Measurements from ENCODE around the gene NDUFA11. TPM values are rescaled to one million over a fixed set of nuclear protein-coding genes. Genes with fewer than 3 reads are reported as not detected.

The NDUFA11 gene
- total RNA-seq, 1 donor from 2014 or later, result 239 TPM

DNA sequence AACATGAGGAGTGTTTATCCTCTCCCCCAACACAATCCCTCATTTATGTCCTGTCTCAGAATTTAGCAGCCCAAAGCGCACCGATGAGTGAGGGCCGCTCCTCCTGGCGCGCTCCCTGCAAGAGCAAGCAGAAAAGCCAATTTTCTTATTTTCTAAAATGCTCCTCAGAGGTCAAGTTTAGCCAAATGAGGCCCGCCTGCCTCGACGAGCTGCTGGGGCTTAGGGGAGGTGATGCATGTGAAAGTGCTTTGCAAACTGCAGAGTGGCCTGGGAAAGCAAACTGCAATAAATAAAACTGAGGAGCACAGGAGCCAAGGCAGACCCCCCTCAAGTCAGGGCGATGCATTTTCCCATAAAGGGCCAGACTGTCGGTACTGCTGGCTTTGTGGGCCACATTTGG, 39.5 kb upstream of the NDUFA11 start:
- Mint-ChIP-seq H3K9me3 (no peaks in the 10 kb centered on the region), H3K36me3 (ENCODE audit: low read depth) (peaks cover 2% of the 10 kb centered on the region), H3K4me3 (no peak overlapping the region), H3K4me1 (peaks cover 48% of the 10 kb centered on the region), H3K27me3 (ENCODE audit: low read depth) (no peaks in the 10 kb centered on the region), H3K27ac (ENCODE audit: unreplicated experiment) (peak overlapping the region; percentile 51)
- DNase-seq (ENCODE audit: low read depth, low spot score), result no peak
- TF ChIP-seq, protein P1, sequence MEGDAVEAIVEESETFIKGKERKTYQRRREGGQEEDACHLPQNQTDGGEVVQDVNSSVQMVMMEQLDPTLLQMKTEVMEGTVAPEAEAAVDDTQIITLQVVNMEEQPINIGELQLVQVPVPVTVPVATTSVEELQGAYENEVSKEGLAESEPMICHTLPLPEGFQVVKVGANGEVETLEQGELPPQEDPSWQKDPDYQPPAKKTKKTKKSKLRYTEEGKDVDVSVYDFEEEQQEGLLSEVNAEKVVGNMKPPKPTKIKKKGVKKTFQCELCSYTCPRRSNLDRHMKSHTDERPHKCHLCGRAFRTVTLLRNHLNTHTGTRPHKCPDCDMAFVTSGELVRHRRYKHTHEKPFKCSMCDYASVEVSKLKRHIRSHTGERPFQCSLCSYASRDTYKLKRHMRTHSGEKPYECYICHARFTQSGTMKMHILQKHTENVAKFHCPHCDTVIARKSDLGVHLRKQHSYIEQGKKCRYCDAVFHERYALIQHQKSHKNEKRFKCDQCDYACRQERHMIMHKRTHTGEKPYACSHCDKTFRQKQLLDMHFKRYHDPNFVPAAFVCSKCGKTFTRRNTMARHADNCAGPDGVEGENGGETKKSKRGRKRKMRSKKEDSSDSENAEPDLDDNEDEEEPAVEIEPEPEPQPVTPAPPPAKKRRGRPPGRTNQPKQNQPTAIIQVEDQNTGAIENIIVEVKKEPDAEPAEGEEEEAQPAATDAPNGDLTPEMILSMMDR (conservative IDR thresholded peaks at IDR 0.05), result no peak

DNA sequence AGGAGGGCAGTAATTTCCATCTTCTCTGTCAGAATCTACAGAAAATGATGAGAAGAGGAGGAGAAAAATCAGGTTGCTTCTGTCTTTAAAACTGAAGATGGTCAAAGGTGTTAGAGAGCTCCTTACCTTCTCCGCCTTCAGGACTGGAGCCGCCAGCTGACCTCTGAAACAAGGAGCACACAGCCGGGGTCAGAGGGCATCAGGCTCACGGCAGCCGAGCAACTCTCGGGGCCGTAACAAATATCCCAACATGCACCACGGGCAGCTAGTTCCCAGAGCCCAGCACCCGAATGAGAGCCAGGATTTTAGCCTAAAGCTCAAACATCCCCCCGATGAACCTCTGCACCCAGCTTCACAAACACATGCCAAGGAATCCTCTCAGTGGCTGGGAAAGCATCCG, 38.1 kb upstream of the NDUFA11 start:
- TF ChIP-seq, protein P1 (conservative IDR thresholded peaks at IDR 0.05), result no peak
- peak overlapping the region; percentile 87 for H3K27ac Mint-ChIP-seq (ENCODE audit: unreplicated experiment)
- no peaks in the 10 kb centered on the region for H3K27me3 Mint-ChIP-seq (ENCODE audit: low read depth)

DNA sequence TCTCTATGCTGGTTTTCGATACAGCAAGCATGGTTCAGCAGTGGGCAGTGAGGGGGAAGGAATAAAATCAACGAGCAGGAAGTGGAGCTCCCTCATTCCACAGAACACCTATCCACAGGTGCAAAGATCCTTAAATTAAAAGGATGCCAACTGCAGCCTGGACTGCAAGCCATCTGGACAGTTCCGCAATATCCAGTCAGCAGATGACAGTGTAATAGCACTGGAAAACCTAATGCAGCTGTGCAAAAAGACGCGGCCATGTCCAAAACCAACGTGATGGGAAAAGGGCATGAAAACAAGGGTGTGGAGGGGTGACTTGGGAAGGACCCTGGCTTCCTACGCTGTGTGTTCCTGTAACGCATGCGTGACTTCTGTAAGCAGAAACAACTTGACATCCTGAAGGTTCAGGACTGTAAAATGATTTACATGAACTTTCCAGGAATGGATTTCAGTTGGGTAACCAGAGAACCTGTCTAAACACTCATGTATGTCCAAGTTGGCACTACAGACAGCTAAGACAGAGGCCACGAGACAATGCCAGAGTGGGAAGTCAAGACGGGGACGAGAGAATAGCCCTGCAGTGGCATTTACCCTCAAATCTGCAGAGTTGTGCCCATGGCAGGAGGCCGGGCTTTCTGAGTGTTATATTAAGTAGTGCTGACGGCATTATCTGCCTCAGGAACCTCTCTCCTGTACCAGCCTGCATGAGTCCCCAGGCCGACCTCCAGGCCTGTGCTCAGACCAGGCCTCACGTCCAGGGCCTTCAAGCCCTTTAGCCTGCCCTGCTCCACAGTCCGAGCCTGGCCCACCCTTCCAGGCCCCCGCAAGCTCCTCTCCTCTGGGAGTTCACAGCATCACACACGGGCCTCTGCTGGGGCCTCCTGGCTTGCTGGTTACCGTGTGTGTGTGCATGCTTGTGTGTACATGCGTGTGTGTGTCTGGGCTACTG, 36.9 kb upstream of the NDUFA11 start:
- H3K27me3 Mint-ChIP-seq (ENCODE audit: low read depth), result no peaks in the 10 kb centered on the region
- no peak for DNase-seq (ENCODE audit: low read depth, low spot score)
- H3K4me3 Mint-ChIP-seq, result no peak overlapping the region
- no peaks in the 10 kb centered on the region for H3K36me3 Mint-ChIP-seq (ENCODE audit: low read depth)
- TF ChIP-seq, protein P1 (conservative IDR thresholded peaks at IDR 0.05), result no peak
- H3K4me1 Mint-ChIP-seq, result peaks cover 37% of the 10 kb centered on the region
- H3K27ac Mint-ChIP-seq (ENCODE audit: unreplicated experiment), result no peak overlapping the region
- H3K9me3 Mint-ChIP-seq, result no peaks in the 10 kb centered on the region

More for the DNA sequence above, 38.1 kb upstream of the NDUFA11 start:
- DNase-seq (ENCODE audit: low read depth, low spot score), result no peak
- Mint-ChIP-seq H3K9me3 (no peaks in the 10 kb centered on the region), H3K4me1 (peaks cover 39% of the 10 kb centered on the region), H3K36me3 (ENCODE audit: low read depth) (no peaks in the 10 kb centered on the region), H3K4me3 (peak overlapping the region; percentile 10)

DNA sequence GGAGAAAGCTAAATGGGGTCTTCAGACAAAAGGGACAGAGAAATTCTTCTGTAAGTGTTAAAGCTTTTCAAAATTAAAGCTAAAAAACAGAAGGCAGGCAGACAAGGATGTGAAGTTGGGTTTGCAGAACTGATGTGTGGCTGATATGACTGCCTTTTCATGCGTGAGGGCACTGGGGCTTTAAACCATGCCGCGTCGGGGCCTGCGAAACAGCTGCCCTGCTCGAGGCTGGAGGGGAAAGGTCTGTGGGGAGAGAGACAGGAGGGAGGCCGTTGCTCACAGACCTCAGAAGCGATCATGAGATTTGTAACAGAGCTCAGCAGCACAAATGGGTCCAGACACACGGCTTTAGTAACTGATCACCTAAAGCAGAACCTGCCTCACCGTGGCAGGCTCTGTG, 34.0 kb upstream of the NDUFA11 start:
- no peak for DNase-seq (ENCODE audit: low read depth, low spot score)
- no peak overlapping the region for H3K4me3 Mint-ChIP-seq
- TF ChIP-seq, protein P1 (conservative IDR thresholded peaks at IDR 0.05), result no peak
- no peaks in the 10 kb centered on the region for H3K27me3 Mint-ChIP-seq (ENCODE audit: low read depth)
- H3K36me3 Mint-ChIP-seq (ENCODE audit: low read depth), result no peaks in the 10 kb centered on the region
- no peaks in the 10 kb centered on the region for H3K9me3 Mint-ChIP-seq
- peak overlapping the region; percentile 40 for H3K27ac Mint-ChIP-seq (ENCODE audit: unreplicated experiment)
- H3K4me1 Mint-ChIP-seq, result peaks cover 12% of the 10 kb centered on the region

DNA sequence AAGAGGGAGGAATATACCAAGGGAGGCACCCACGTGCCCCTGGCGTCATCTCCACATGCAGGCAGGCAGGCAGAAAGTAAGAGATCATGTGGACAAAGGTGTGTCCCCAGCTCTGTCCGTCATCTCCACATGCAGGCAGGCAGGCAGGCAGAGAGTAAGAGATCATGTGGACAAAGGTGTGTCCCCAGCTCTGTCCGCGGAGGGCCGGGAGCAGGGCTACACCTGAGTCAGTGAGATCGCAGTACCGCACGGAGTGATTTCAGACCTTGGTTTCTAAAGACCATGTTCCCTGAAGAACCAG, 32.7 kb upstream of the NDUFA11 start:
- Mint-ChIP-seq H3K4me3 (no peak overlapping the region), H3K4me1 (peaks cover 2% of the 10 kb centered on the region), H3K9me3 (no peaks in the 10 kb centered on the region), H3K27ac (ENCODE audit: unreplicated experiment) (no peak overlapping the region), H3K27me3 (ENCODE audit: low read depth) (no peaks in the 10 kb centered on the region), H3K36me3 (ENCODE audit: low read depth) (no peaks in the 10 kb centered on the region)
- DNase-seq (ENCODE audit: low read depth, low spot score), result no peak
- TF ChIP-seq, protein P1 (conservative IDR thresholded peaks at IDR 0.05), result no peak
